K562 (cell line): ENCODE measurements around the gene E2F3. TPM values are rescaled to one million over a fixed set of nuclear protein-coding genes. Genes with fewer than 3 reads are reported as not detected.

Experiments used
- CSDE1 ChIP-seq, 2 experiments: fragments of 450-650 bp; IDR thresholded peaks; 2 replicates each; pipeline ENCODE4 v1.6.1; 2016; ENCODE audit warnings: mild to moderate bottlenecking in 1 of 2
- ETS1 ChIP-seq: conservative IDR thresholded peaks from 2 replicates; pipeline ENCODE4 v1.6.1; 2011; ENCODE audit warnings: low read depth, mild to moderate bottlenecking, low read length; ENCODE audit not compliant: control insufficient read depth
- MGA ChIP-seq: fragments of 450-650 bp; IDR thresholded peaks from 2 replicates; pipeline ENCODE4 v1.6.1; 2016; ENCODE audit warnings: mild to moderate bottlenecking, moderate library complexity
- NCOA1 ChIP-seq: fragments of 450-650 bp; IDR thresholded peaks from 2 replicates; pipeline ENCODE4 v1.6.1; 2016; ENCODE audit warnings: low read depth
- NUFIP1 ChIP-seq: fragments of 450-650 bp; IDR thresholded peaks from 2 replicates; pipeline ENCODE4 v1.6.1; 2018; ENCODE audit not compliant: partially characterized antibody
- RBBP5 ChIP-seq: fragments of 200-600 bp; sonication (generic); IDR thresholded peaks from 2 replicates; pipeline ENCODE4 v1.6.1; 2012; ENCODE audit warnings: borderline replicate concordance, mild to moderate bottlenecking, low read length, control low read depth, inconsistent platforms; ENCODE audit not compliant: insufficient read depth, poor library complexity, severe bottlenecking
- TEAD1 ChIP-seq, 2 experiments: fragments of 450-650 bp in 1 of 2; sonication (generic) in 1 of 2; formaldehyde crosslinking; IDR thresholded peaks; 2 replicates each; pipeline versions ENCODE4 v1.4.0 to v1.8.0; 2020 to 2022; ENCODE audit warnings: mild to moderate bottlenecking in 2 of 2, missing genetic modification reagents in 1 of 2
- ZNF253 ChIP-seq: fragments of 250-450 bp; sonication (Bioruptor Pico); conservative IDR thresholded peaks from 2 replicates; pipeline ENCODE4 v1.6.1; 2021; ENCODE audit warnings: mild to moderate bottlenecking
- ZNF592 ChIP-seq: fragments of 450-650 bp; IDR thresholded peaks from 2 replicates; pipeline ENCODE4 v1.6.1; 2017; ENCODE audit warnings: antibody characterized with exemption, mild to moderate bottlenecking
- ZNF764 ChIP-seq: fragments of 250-450 bp; sonication (Bioruptor Pico); IDR thresholded peaks from 2 replicates; pipeline ENCODE4 v1.4.0; 2020; ENCODE audit warnings: low read depth, mild to moderate bottlenecking, moderate library complexity
- polyA plus RNA-seq, 8 experiments: library from polyadenylated mRNA; depleted of rRNA in 4 of 8; stranded (reverse) in 5 of 8; unstranded in 3 of 8; fragments of >200 nt; fragmentation: Nextera tagmentation in 2 of 8; fragmentation: Illumina TruSeq in 1 of 8; extraction: Ambion mirVana in 2 of 8; extraction: Trizol in 1 of 8; gene quantifications; 2 replicates each; pipeline versions ENCODE4 v1.2.1 to v1.2.3, GENCODE V29; 2011 to 2014; ENCODE audit warnings: inconsistent platforms in 1 of 8, missing spikeins in 1 of 8
- total RNA-seq, 7 experiments: library from RNA; depleted of rRNA in 6 of 7; stranded (reverse); fragments of >200 nt in 6 of 7; fragmentation: Illumina TruSeq in 2 of 7; extraction: Trizol in 2 of 7; gene quantifications; 2 replicates each; pipeline versions ENCODE4 v1.2.1 to v1.2.3, GENCODE V29; 2011 to 2021; ENCODE audit warnings: low replicate concordance in 1 of 7

Gene E2F3
- total and polyA plus RNA-seq, 9 of the 15 experiments (the other 6 are each of a cell fraction or from before 2014, with no cell fraction given) = 11.1 to 44.7 (median 27.2) TPM

GRCh38 chr6:20352346-20352745 lies 49.3 kb upstream of the E2F3 start (continued):
- TF ChIP-seq RBBP5 (no peak), ZNF592 (no peak), MGA (no peak), CSDE1 (IDR thresholded peaks at IDR 0.05) (no peak), NUFIP1 (no peak), ZNF253 (CRISPR knock-in tag) (no peak), ETS1 (no peak), NCOA1 (no peak; the same call in 1 of the 2 replicates), TEAD1 (CRISPR knock-in tag; IDR thresholded peaks at IDR 0.05) (no peak), ZNF764 (CRISPR knock-in tag) (no peak)
